Endodermal cell (in vitro differentiated cells): Measurements from ENCODE around the gene DVL1. TPM values are rescaled to one million over a fixed set of nuclear protein-coding genes. Genes with fewer than 3 reads are reported as not detected.
A peak's percentile ranks its signal among the peaks of the same experiment; 100 is the strongest.

Experiments used
- DNase-seq: peaks from one replicate; pipeline ENCODE4 v3.0.0-alpha.2; 2017
- H3K27ac ChIP-seq: 2 replicates; pipeline ENCODE4 v1.5.1; 2013; ENCODE audit warnings: mild to moderate bottlenecking, low read depth, low read length, moderate library complexity
- H3K27me3 ChIP-seq: 2 replicates; pipeline ENCODE4 v1.6.1; 2013; ENCODE audit warnings: mild to moderate bottlenecking, low read length, moderate library complexity; ENCODE audit not compliant: insufficient read depth, control insufficient read depth, poor library complexity, severe bottlenecking
- H3K36me3 ChIP-seq: 2 replicates; pipeline ENCODE4 v1.7.0; 2013; ENCODE audit warnings: mild to moderate bottlenecking, low read length, moderate library complexity; ENCODE audit not compliant: control insufficient read depth, insufficient read depth
- H3K4me1 ChIP-seq: one replicate; pipeline ENCODE4 v1.7.0; 2013; ENCODE audit warnings: low read length; ENCODE audit not compliant: control insufficient read depth, insufficient read depth
- H3K4me3 ChIP-seq: 2 replicates; pipeline ENCODE4 v1.5.1; 2013; ENCODE audit warnings: mild to moderate bottlenecking, low read length, moderate library complexity
- H3K9ac ChIP-seq: 2 replicates; pipeline ENCODE4 v1.6.1; 2013; ENCODE audit warnings: mild to moderate bottlenecking, low read length, moderate library complexity; ENCODE audit not compliant: poor library complexity, severe bottlenecking; ENCODE audit errors: extremely low read depth
- H3K9me3 ChIP-seq: 2 replicates; pipeline ENCODE4 v1.6.1; 2013; ENCODE audit warnings: mild to moderate bottlenecking, low read length, moderate library complexity; ENCODE audit not compliant: control insufficient read depth
- H3K27ac Mint-ChIP-seq: 2 replicates; pipeline ENCODE4 v1.8.0; 2020; ENCODE audit warnings: mixed read lengths
- H3K27me3 Mint-ChIP-seq: 2 replicates; pipeline ENCODE4 v1.8.0; 2021; ENCODE audit warnings: mild to moderate bottlenecking, mixed read lengths; ENCODE audit not compliant: insufficient read depth
- H3K36me3 Mint-ChIP-seq: 2 replicates; pipeline ENCODE4 v1.8.0; 2020; ENCODE audit warnings: low read depth, mixed read lengths
- H3K4me1 Mint-ChIP-seq: 2 replicates; pipeline ENCODE4 v1.8.0; 2020; ENCODE audit warnings: mixed read lengths
- H3K4me3 Mint-ChIP-seq: 2 replicates; pipeline ENCODE4 v1.8.0; 2020; ENCODE audit warnings: mild to moderate bottlenecking, moderate library complexity, mixed read lengths
- H3K9me3 Mint-ChIP-seq: 2 replicates; pipeline ENCODE4 v1.8.0; 2020; ENCODE audit warnings: mild to moderate bottlenecking, mixed read lengths
- CTCF ChIP-seq: fragments of 200-600 bp; sonication (generic); conservative IDR thresholded peaks from 2 replicates; pipeline ENCODE4 v1.5.0; 2021; ENCODE audit warnings: antibody characterized with exemption, mild to moderate bottlenecking
- WGBS, 2 experiments: methylation state at CpG; one replicate each; pipeline versions ENCODE4 v1.1.5 to v1.1.7; 2013; ENCODE audit warnings: missing lambda C conversion rate in 2 of 2, mixed read lengths in 1 of 2; ENCODE audit not compliant: insufficient coverage in 1 of 2, insufficient read length in 1 of 2; 5-methylcytosine and 5-hydroxymethylcytosine counted together
- total RNA-seq, 2 donors: library from RNA; stranded (reverse); fragmentation: NEBNext Ultra II Directional in 1 of 2; extraction: Animal tissue kit (Norgen Biotek cat#: 25700) in 1 of 2; gene quantifications; 2 replicates in 1 of 2; 3 replicates in 1 of 2; pipeline ENCODE4 v1.2.1, GENCODE V29; 2021

The DVL1 gene
- total RNA-seq, 2 donors from 2014 or later, result 71.9 to 73.3 TPM

- Histone ChIP-seq H3K4me1 (no peaks in the 10 kb centered on the region), H3K9ac (no peak overlapping the region), H3K36me3 (no peaks in the 10 kb centered on the region), H3K9me3 (no peaks in the 10 kb centered on the region), H3K27ac (no peak overlapping the region), H3K27me3 (no peaks in the 10 kb centered on the region), H3K4me3 (no peak overlapping the region)
- no peaks in the 10 kb centered on the region for H3K27me3 Mint-ChIP-seq
- no peak overlapping the region for H3K4me3 Mint-ChIP-seq
- no peak for DNase-seq
- 94 to 95% methylated on average over 41 to 58 of the region's 58 CpGs for WGBS, 2 experiments
- TF ChIP-seq CTCF, result no peak
- peaks cover 2% of the 10 kb centered on the region for H3K9me3 Mint-ChIP-seq
- no peaks in the 10 kb centered on the region for H3K4me1 Mint-ChIP-seq
- H3K36me3 Mint-ChIP-seq, result no peaks in the 10 kb centered on the region
- H3K27ac Mint-ChIP-seq, result no peak overlapping the region
These were observed 54.8 kb downstream of the DVL1 start for GRCh38 chr1:1294250-1294890.

DNA sequence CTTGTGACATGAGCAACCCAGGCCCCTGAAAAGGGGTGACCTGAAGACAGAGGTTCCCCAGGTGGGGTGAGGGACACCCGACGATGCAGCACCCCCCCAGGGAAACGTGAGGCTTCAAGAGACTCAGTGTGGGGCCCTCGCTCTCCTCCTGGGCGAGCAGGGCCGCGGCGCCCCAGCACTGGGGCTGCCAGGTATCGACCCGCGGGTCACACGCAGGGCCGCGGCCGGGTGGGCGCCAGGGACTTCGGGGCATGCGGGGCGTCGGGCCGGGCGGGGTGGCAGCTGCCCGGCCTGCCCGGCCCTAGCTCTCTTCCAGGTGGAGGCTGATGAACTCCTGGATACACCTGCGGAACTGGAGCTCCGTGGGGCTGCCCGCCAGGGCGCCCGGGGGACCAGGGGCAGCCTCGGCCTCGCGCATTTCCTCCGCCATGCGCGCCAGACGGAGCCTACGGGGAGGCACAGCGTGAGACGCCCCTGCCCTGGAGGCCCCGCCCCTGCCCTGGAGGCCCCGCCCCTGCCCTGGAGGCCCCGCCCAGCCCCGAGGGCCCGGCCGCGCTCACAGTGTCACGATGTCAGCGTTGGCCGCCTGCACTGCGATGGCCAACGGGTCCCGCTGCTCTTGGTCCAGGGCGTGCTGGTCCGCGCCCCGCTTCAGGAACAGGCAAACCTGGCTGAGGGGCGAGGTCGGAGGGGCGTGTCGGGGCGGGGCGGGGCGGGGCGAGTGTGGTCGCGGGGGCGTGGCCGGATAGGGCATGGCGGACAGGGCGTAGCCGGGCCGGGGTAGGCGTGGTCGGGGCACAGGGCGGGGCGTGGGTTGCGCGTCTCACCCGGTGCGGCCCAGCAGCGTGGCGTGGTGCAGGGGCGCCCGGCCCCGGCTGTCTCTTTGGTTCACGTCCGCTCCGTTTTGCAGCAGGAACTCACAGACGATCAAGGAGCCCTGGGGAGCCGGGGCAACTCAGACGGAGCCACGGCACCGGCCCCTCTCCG is 55.7 kb downstream of the DVL1 start:
- 92 to 95% methylated on average over 68 to 94 of the region's 94 CpGs for WGBS, 2 experiments
- no peaks in the 10 kb centered on the region for H3K36me3 Mint-ChIP-seq
- Histone ChIP-seq H3K27me3 (no peaks in the 10 kb centered on the region), H3K9me3 (no peaks in the 10 kb centered on the region), H3K4me1 (no peaks in the 10 kb centered on the region), H3K9ac (no peak overlapping the region), H3K36me3 (no peaks in the 10 kb centered on the region), H3K27ac (no peak overlapping the region), H3K4me3 (no peak overlapping the region)
- TF ChIP-seq CTCF, result no peak
- H3K9me3 Mint-ChIP-seq, result peaks cover 2% of the 10 kb centered on the region
- H3K27me3 Mint-ChIP-seq, result no peaks in the 10 kb centered on the region
- no peak overlapping the region for H3K4me3 Mint-ChIP-seq
- DNase-seq, result peak; percentile 94
- no peaks in the 10 kb centered on the region for H3K4me1 Mint-ChIP-seq
- H3K27ac Mint-ChIP-seq, result no peak overlapping the region

GRCh38 chr1:1292851-1293250 is 56.4 kb downstream of the DVL1 start:
- 96 to 100% methylated on average over 7 to 18 of the region's 18 CpGs for WGBS, 2 experiments
- no peak for DNase-seq
- no peak for TF ChIP-seq CTCF
- H3K9ac ChIP-seq, result no peak overlapping the region
- H3K4me1 Mint-ChIP-seq, result no peaks in the 10 kb centered on the region
- no peaks in the 10 kb centered on the region for H3K27me3 Mint-ChIP-seq
- H3K4me1 ChIP-seq, result no peaks in the 10 kb centered on the region
- peaks cover 2% of the 10 kb centered on the region for H3K9me3 Mint-ChIP-seq
- no peaks in the 10 kb centered on the region for H3K27me3 ChIP-seq
- H3K36me3 Mint-ChIP-seq, result no peaks in the 10 kb centered on the region
- H3K9me3 ChIP-seq, result no peaks in the 10 kb centered on the region
- H3K4me3 ChIP-seq, result no peak overlapping the region
- H3K4me3 Mint-ChIP-seq, result no peak overlapping the region
- H3K36me3 ChIP-seq, result no peaks in the 10 kb centered on the region
- H3K27ac Mint-ChIP-seq, result no peak overlapping the region
- no peak overlapping the region for H3K27ac ChIP-seq
